GM23338 (cell line): ENCODE data around the gene FBXO15. TPM values are rescaled to one million over a fixed set of nuclear protein-coding genes. Genes with fewer than 3 reads are reported as not detected.

Experiments
- ATAC-seq: fragments of 200-7000 bp; cut with Tn5 transposase; 3 replicates; pipeline ENCODE4 v1.9.1; 2020
- DNase-seq: peaks from one replicate; pipeline ENCODE4 v3.0.0-alpha.2; 2015; ENCODE audit warnings: low spot score
- H2AFZ ChIP-seq: fragments of 200-600 bp; sonication (generic); 2 replicates; pipeline ENCODE4 v1.8.0; 2016; ENCODE audit warnings: antibody characterized with exemption, mild to moderate bottlenecking, moderate library complexity
- H3F3A ChIP-seq: fragments of 200-600 bp; sonication (generic); replicated peaks from 2 replicates; pipeline ENCODE4 v1.8.0; 2017; ENCODE audit warnings: antibody characterized with exemption, mixed run types, low read depth
- H3K27ac ChIP-seq: fragments of 200-600 bp; sonication (generic); 2 replicates; pipeline ENCODE4 v1.6.1; 2016; ENCODE audit warnings: low read depth
- H3K27me3 ChIP-seq: fragments of 200-600 bp; sonication (generic); 2 replicates; pipeline ENCODE4 v1.8.0; 2016; ENCODE audit warnings: mild to moderate bottlenecking, mixed run types, moderate library complexity; ENCODE audit not compliant: insufficient read depth
- H3K36me3 ChIP-seq: fragments of 200-600 bp; sonication (generic); 2 replicates; pipeline ENCODE4 v1.8.0; 2016; ENCODE audit warnings: mild to moderate bottlenecking; ENCODE audit not compliant: insufficient read depth
- H3K4me1 ChIP-seq: fragments of 200-600 bp; sonication (generic); 2 replicates; pipeline ENCODE4 v1.8.0; 2016; ENCODE audit warnings: mild to moderate bottlenecking, moderate library complexity; ENCODE audit not compliant: insufficient read depth
- H3K4me2 ChIP-seq: fragments of 200-600 bp; sonication (generic); 2 replicates; pipeline ENCODE4 v1.7.1; 2017; ENCODE audit warnings: mixed run types
- H3K4me3 ChIP-seq: fragments of 200-600 bp; sonication (generic); 2 replicates; pipeline ENCODE4 v1.6.1; 2016; ENCODE audit warnings: mixed run types
- H3K79me2 ChIP-seq: fragments of 200-600 bp; sonication (generic); replicated peaks from 2 replicates; pipeline ENCODE4 v1.8.0; 2017; ENCODE audit warnings: mild to moderate bottlenecking; ENCODE audit not compliant: insufficient read depth
- H3K9me2 ChIP-seq: fragments of 200-600 bp; sonication (generic); 2 replicates; pipeline ENCODE4 v1.8.0; 2017; ENCODE audit not compliant: insufficient read depth
- H4K20me1 ChIP-seq: fragments of 200-600 bp; sonication (generic); replicated peaks from 2 replicates; pipeline ENCODE4 v1.8.0; 2017; ENCODE audit warnings: mild to moderate bottlenecking; ENCODE audit not compliant: insufficient read depth
- H3K27ac Mint-ChIP-seq: 2 replicates; pipeline ENCODE4 v1.8.0; 2020; ENCODE audit warnings: inconsistent platforms, mild to moderate bottlenecking, moderate library complexity, mixed read lengths
- H3K27me3 Mint-ChIP-seq: 3 replicates; pipeline ENCODE4 v1.8.0; 2022; ENCODE audit warnings: low read depth, mild to moderate bottlenecking, moderate library complexity, mixed read lengths, inconsistent platforms; ENCODE audit not compliant: insufficient read depth, poor library complexity
- H3K36me3 Mint-ChIP-seq: 3 replicates; pipeline ENCODE4 v1.8.0; 2021; ENCODE audit warnings: low read depth, mild to moderate bottlenecking, inconsistent platforms, moderate library complexity, mixed read lengths
- H3K4me1 Mint-ChIP-seq: 3 replicates; pipeline ENCODE4 v1.8.0; 2020; ENCODE audit warnings: mild to moderate bottlenecking, inconsistent platforms, mixed read lengths
- H3K4me3 Mint-ChIP-seq: 3 replicates; pipeline ENCODE4 v1.8.0; 2021; ENCODE audit warnings: moderate library complexity, mild to moderate bottlenecking, inconsistent platforms, mixed read lengths
- H3K9me3 Mint-ChIP-seq: 3 replicates; pipeline ENCODE4 v1.8.0; 2020; ENCODE audit warnings: moderate library complexity, mild to moderate bottlenecking, inconsistent platforms, mixed read lengths
- CREB1 ChIP-seq: fragments of 250-450 bp; sonication (Bioruptor Pico); IDR thresholded peaks from 2 replicates; pipeline ENCODE4 v1.5.0; 2020; ENCODE audit warnings: low read depth, mild to moderate bottlenecking, moderate library complexity
- CTCF ChIP-seq, 2 experiments: fragments of 200-600 bp in 1 of 2; sonication (generic) in 1 of 2; conservative IDR thresholded peaks; 2 replicates each; pipeline versions ENCODE4 v1.5.1 to v1.6.1; 2016 to 2017; ENCODE audit warnings: antibody characterized with exemption in 2 of 2, low read depth in 2 of 2, mild to moderate bottlenecking in 2 of 2, moderate library complexity in 1 of 2
- ETS1 ChIP-seq: IDR thresholded peaks from 2 replicates; pipeline ENCODE4 v1.6.1; 2016; ENCODE audit warnings: antibody characterized with exemption
- EZH2 ChIP-seq: fragments of 200-600 bp; sonication (generic); IDR thresholded peaks from one replicate; pipeline ENCODE4 v1.8.0; 2017; ENCODE audit warnings: antibody characterized with exemption, mild to moderate bottlenecking, low read depth; ENCODE audit not compliant: unreplicated experiment
- EZH2phosphoT487 ChIP-seq: fragments of 200-600 bp; sonication (generic); IDR thresholded peaks from one replicate; pipeline ENCODE4 v1.8.1; 2018; ENCODE audit warnings: antibody characterized with exemption; ENCODE audit not compliant: unreplicated experiment
- JUNB ChIP-seq: IDR thresholded peaks from one replicate; pipeline ENCODE4 v1.6.1; 2016; ENCODE audit warnings: antibody characterized with exemption; ENCODE audit not compliant: unreplicated experiment
- NANOG ChIP-seq: IDR thresholded peaks from 2 replicates; pipeline ENCODE4 v1.6.1; 2016; ENCODE audit warnings: antibody characterized with exemption, borderline replicate concordance
- POLR2AphosphoS5 ChIP-seq: IDR thresholded peaks from 2 replicates; pipeline ENCODE4 v1.6.1; 2016; ENCODE audit warnings: antibody characterized with exemption, low read depth
- REST ChIP-seq: IDR thresholded peaks from one replicate; pipeline ENCODE4 v1.6.1; 2018; ENCODE audit warnings: antibody characterized with exemption; ENCODE audit not compliant: unreplicated experiment
- STAT1 ChIP-seq: IDR thresholded peaks from one replicate; pipeline ENCODE4 v1.6.1; 2016; ENCODE audit warnings: antibody characterized with exemption; ENCODE audit not compliant: unreplicated experiment
- ZNF114 ChIP-seq: fragments of 250-450 bp; sonication (Bioruptor Pico); IDR thresholded peaks from 2 replicates; pipeline ENCODE4 v1.5.0; 2020; ENCODE audit warnings: mild to moderate bottlenecking, moderate library complexity
- ZNF331 ChIP-seq: fragments of 250-450 bp; sonication (Bioruptor Pico); IDR thresholded peaks from 2 replicates; pipeline ENCODE4 v1.5.0; 2020; ENCODE audit warnings: low read depth, mild to moderate bottlenecking, moderate library complexity
- ZNF462 ChIP-seq: fragments of 250-450 bp; sonication (Bioruptor Pico); IDR thresholded peaks from 2 replicates; pipeline ENCODE4 v1.5.0; 2020; ENCODE audit warnings: mild to moderate bottlenecking, moderate library complexity
- polyA plus RNA-seq: library from polyadenylated mRNA; unstranded; fragments of >200 nt; fragmentation: Nextera tagmentation; extraction: Ambion mirVana; gene quantifications from 2 replicates; pipeline ENCODE4 v1.2.1, GENCODE V29; 2016
- total RNA-seq: library from RNA; depleted of rRNA; stranded (reverse); fragments of >200 nt; shearing (Covaris generic); gene quantifications from 2 replicates; pipeline ENCODE4 v1.2.3, GENCODE V29; 2014

FBXO15 gene
- total and polyA plus RNA-seq, 2 experiments from 2014 or later = 0.21 to 0.53 TPM

- Histone ChIP-seq H3K36me3 (no peaks in the 10 kb centered on the region), H3K27me3 (no peaks in the 10 kb centered on the region), H3K4me1 (no peaks in the 10 kb centered on the region), H3K27ac (no peak overlapping the region), H2AFZ (no peak overlapping the region), H3K4me2 (no peak overlapping the region), H3K9me2 (no peaks in the 10 kb centered on the region), H3K4me3 (no peak overlapping the region), H4K20me1 (no peaks in the 10 kb centered on the region), H3F3A (no peaks in the 10 kb centered on the region), H3K79me2 (no peaks in the 10 kb centered on the region)
- DNase-seq (no peak), ATAC-seq (no peak)
- Mint-ChIP-seq H3K4me3 (no peak overlapping the region), H3K4me1 (peaks cover 7% of the 10 kb centered on the region), H3K27me3 (peaks cover 1% of the 10 kb centered on the region), H3K9me3 (no peaks in the 10 kb centered on the region; the same call in 2 of the 3 replicates), H3K36me3 (no peaks in the 10 kb centered on the region), H3K27ac (no peak overlapping the region)
- TF ChIP-seq ZNF331 (no peak), ETS1 (no peak), ZNF462 (no peak), JUNB (no peak), EZH2 (no peak), POLR2AphosphoS5 (no peak), CREB1 (CRISPR knock-in tag) (no peak), EZH2phosphoT487 (no peak), ZNF114 (CRISPR knock-in tag) (no peak), CTCF (conservative IDR thresholded peaks at IDR 0.05; ENCODE audit: low read depth in 2 of 2) (no peak), STAT1 (no peak), NANOG (no peak), REST (no peak)
These were observed 15.4 kb downstream of the FBXO15 start for GRCh38 chr18:74132201-74132600.
